ENCODE measurements around the gene SSR1. TPM values are rescaled to one million over a fixed set of nuclear protein-coding genes. Genes with fewer than 3 reads are reported as not detected.

SSR1 gene
- total and polyA plus RNA-seq, 2 of the 13 experiments (the other 11 are each of a cell fraction or from before 2014, with no cell fraction given) = 203 to 243 TPM

- in situ Hi-C loops (cut with HindIII; ENCODE audit: extremely low pct_ligation_motif_present, low pct_unique_long_range_greater_than_20kb) = loop anchor here (5.0 kb wide), 1 partner anchor 521 kb away; no protein-coding TSS in a partner anchor
- BruUV-seq (replicated peaks) = no TSS peak
- DNase-seq (ENCODE audit: low spot score) = no peak
- H3K79me2 ChIP-seq (ENCODE audit: insufficient read depth, low read length) = peaks cover 8% of the 10 kb centered on the region
- H3K9ac ChIP-seq (ENCODE audit: insufficient read depth, low read depth, low read length) = no peak overlapping the region
- FAIRE-seq = no peak
- H3K27me3 ChIP-seq (ENCODE audit: control insufficient read depth in 1 of 2, insufficient read depth in 2 of 2, low read length in 2 of 2) = no peaks in the 10 kb centered on the region
- no peak overlapping the region for H3K4me3 ChIP-seq (replicated peaks in 1 of 3; ENCODE audit: insufficient read depth in 1 of 3, low read depth in 2 of 3, low read length in 3 of 3)
- POLR2A ChIA-PET = interaction anchor here (1.3 kb wide), 1 partner anchor 200 kb away, joined by 3 read pairs; no protein-coding TSS in a partner anchor
- WGBS (ENCODE audit: low lambda C conversion rate) = 92% methylated on average over 4 of the region's 4 CpGs
- no peak for ATAC-seq
- peaks cover 62% of the 10 kb centered on the region for H3K4me1 ChIP-seq (ENCODE audit: insufficient read depth, low read length)
- peak overlapping the region; percentile 83 for H3K4me2 ChIP-seq (ENCODE audit: low read depth, low read length)
- peaks cover 4% of the 10 kb centered on the region; the same call in 1 of the 2 replicates for H4K20me1 ChIP-seq (ENCODE audit: insufficient read depth, low read length)
- H3K9me3 ChIP-seq (ENCODE audit: low read length) = no peaks in the 10 kb centered on the region
- H2AFZ ChIP-seq (ENCODE audit: low read length) = no peak overlapping the region
- H3K36me3 ChIP-seq (replicated peaks in 1 of 2; ENCODE audit: control insufficient read depth in 1 of 2, insufficient read depth in 2 of 2, low read length in 2 of 2) = peaks cover 30 to 50% of the 10 kb centered on the region in 2 experiments
- H3K27ac ChIP-seq (ENCODE audit: extremely low read length, insufficient read depth, low read length) = peak overlapping the region; percentile 82
- 0 out of 2 replicates have a peak, but pooled peaks have one; percentile 6 for TF ChIP-seq ZNF792 (CRISPR knock-in tag; IDR thresholded peaks at IDR 0.05)
- TF ChIP-seq DMAP1 (CRISPR knock-in tag; IDR thresholded peaks at IDR 0.05) = no peak
- 0 out of 2 replicates have a peak, but pooled peaks have one; percentile 11 for TF ChIP-seq ARID2 (CRISPR knock-in tag; IDR thresholded peaks at IDR 0.05; ENCODE audit: borderline replicate concordance)
- TF ChIP-seq ZSCAN30 (CRISPR knock-in tag; IDR thresholded peaks at IDR 0.05) = 0 out of 2 replicates have a peak, but pooled peaks have one; percentile 38
- CTCF ChIA-PET (ENCODE audit: low intra/inter-chr PET ratio, low total read pairs) = interaction anchor here (1.2 to 2.8 kb wide), 3 partner anchors 483 to 566 kb away, joined by 3 to 10 read pairs (median 8); no protein-coding TSS in a partner anchor
- intact Hi-C loops (cut with micrococcal nuclease; ENCODE audit: unreplicated experiment) = loop anchor here (1.0 kb wide), 2 partner anchors 519 to 566 kb away; no protein-coding TSS in a partner anchor
Observed at GRCh38 chr6:7242835-7243178, 70.2 kb downstream of the SSR1 start.

DNA sequence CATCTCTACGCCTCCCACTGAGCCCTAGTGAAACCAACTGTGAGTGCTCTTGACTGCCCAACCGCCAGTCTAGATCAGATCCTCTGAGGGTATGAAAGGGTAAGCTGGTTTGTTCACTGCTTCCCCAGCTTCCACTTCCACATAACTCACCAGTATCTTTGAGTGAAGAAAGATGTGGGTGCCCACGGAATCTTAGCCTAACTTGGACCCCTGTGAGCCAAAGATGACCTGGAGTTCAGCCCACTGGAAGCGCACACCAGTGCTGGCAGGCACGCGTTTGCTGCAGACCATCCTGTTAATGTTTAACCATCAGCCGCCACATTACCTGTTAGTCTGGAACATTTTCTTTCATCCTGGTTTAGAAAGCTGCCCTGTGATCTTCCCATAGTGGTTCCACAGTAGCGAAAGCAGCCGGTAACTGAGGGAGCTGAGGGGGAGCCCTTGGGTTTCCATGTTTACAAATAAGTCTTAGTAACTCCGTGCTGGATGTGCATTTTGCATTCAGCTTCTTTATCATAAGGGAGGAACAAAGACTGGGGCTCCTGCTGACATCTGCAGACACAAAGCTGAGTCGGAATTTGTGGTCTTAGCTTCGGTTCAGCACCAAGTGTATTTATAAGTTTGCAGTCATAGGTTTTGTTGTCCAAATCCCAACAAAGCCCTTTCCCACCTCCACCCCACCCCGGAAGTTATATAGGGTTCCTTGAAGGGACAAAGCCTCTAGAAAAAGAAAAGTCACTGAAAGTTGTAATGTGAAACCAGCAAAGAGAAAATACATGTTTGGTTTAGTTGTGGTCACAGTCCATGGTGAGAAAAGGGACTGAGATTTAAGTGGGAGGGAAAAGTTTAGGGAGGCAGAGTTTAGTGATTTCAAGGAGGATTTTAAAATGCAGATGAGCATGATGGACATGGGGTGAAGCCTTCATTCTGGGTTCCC lies 71.0 kb downstream of the SSR1 start:
- in situ Hi-C loops (cut with HindIII; ENCODE audit: extremely low pct_ligation_motif_present, low pct_unique_long_range_greater_than_20kb) = loop anchor here (5.0 kb wide), 1 partner anchor 520 kb away; no protein-coding TSS in a partner anchor
- Histone ChIP-seq H3K4me3 (replicated peaks in 1 of 3; ENCODE audit: insufficient read depth in 1 of 3, low read depth in 2 of 3, low read length in 3 of 3) (peak overlapping the region; percentile 3 to 38 (median 25); a peak in 2 of 6 replicates), H3K27ac (ENCODE audit: extremely low read length, insufficient read depth, low read length) (peak overlapping the region; percentile 82), H2AFZ (ENCODE audit: low read length) (no peak overlapping the region), H3K9me3 (ENCODE audit: low read length) (no peaks in the 10 kb centered on the region), H3K79me2 (ENCODE audit: insufficient read depth, low read length) (peaks cover 8% of the 10 kb centered on the region), H3K36me3 (replicated peaks in 1 of 2; ENCODE audit: control insufficient read depth in 1 of 2, insufficient read depth in 2 of 2, low read length in 2 of 2) (peaks cover 22 to 42% of the 10 kb centered on the region in 2 experiments), H4K20me1 (ENCODE audit: insufficient read depth, low read length) (peaks cover 4% of the 10 kb centered on the region; the same call in 1 of the 2 replicates), H3K27me3 (ENCODE audit: control insufficient read depth in 1 of 2, insufficient read depth in 2 of 2, low read length in 2 of 2) (no peaks in the 10 kb centered on the region), H3K9ac (ENCODE audit: insufficient read depth, low read depth, low read length) (peak overlapping the region; percentile 59), H3K4me2 (ENCODE audit: low read depth, low read length) (peak overlapping the region; percentile 83), H3K4me1 (ENCODE audit: insufficient read depth, low read length) (peaks cover 70% of the 10 kb centered on the region)
- WGBS (ENCODE audit: low lambda C conversion rate) = 17% methylated on average over 12 of the region's 13 CpGs
- ATAC-seq (peak; percentile 77), DNase-seq (ENCODE audit: low spot score) (peak; percentile 95), FAIRE-seq (peak; percentile 92)
- ChIA-PET CTCF (ENCODE audit: low intra/inter-chr PET ratio, low total read pairs) (interaction anchor here (1.2 to 2.8 kb wide), 2 partner anchors 482 to 566 kb away, joined by 3 to 8 read pairs; no protein-coding TSS in a partner anchor), POLR2A (interaction anchor here (0.9 to 1.3 kb wide), 2 partner anchors 19 to 199 kb away, joined by 3 to 4 read pairs; no protein-coding TSS in a partner anchor)
- intact Hi-C loops (cut with micrococcal nuclease; ENCODE audit: unreplicated experiment) = loop anchor here (1.0 kb wide), 1 partner anchor 565 kb away; no protein-coding TSS in a partner anchor
- no TSS peak for BruUV-seq (replicated peaks)
- TF ChIP-seq IRF1 (CRISPR knock-in tag; IDR thresholded peaks at IDR 0.05; ENCODE audit: low read depth) = no peak
- 0 out of 2 replicates have a peak, but pooled peaks have one; percentile 48 for TF ChIP-seq ZNF121 (CRISPR knock-in tag; IDR thresholded peaks at IDR 0.05)
- no peak for TF ChIP-seq ZNF720 (CRISPR knock-in tag; IDR thresholded peaks at IDR 0.05)
- no peak for TF ChIP-seq PHF20 (CRISPR knock-in tag; IDR thresholded peaks at IDR 0.05)
- TF ChIP-seq CEBPG (CRISPR knock-in tag; IDR thresholded peaks at IDR 0.05) = peak; percentile 30; the same call in 1 of the 2 replicates
- no peak for TF ChIP-seq ZNF577 (CRISPR knock-in tag; IDR thresholded peaks at IDR 0.05; ENCODE audit: borderline replicate concordance, low read depth)
- TF ChIP-seq SP4 (CRISPR knock-in tag; IDR thresholded peaks at IDR 0.05) = no peak
- TF ChIP-seq ZNF530 (CRISPR knock-in tag; IDR thresholded peaks at IDR 0.05; ENCODE audit: low read depth) = no peak
- TF ChIP-seq ATRX (CRISPR knock-in tag; IDR thresholded peaks at IDR 0.05; ENCODE audit: borderline replicate concordance) = no peak
- peak in 1 of 2 experiments; percentile 76; a peak in 3 of 4 replicates for TF ChIP-seq EP300 (IDR thresholded peaks at IDR 0.05; ENCODE audit: low read depth in 2 of 2, low read length in 2 of 2)
- peak; percentile 53; the same call in 1 of the 2 replicates for TF ChIP-seq EP300 (CRISPR knock-in tag; IDR thresholded peaks at IDR 0.05; ENCODE audit: borderline replicate concordance)
